GM19035 (cell line): ENCODE measurements around the gene UTP20.

Experiments used
- ATAC-seq: cut with Tn5 transposase; IDR thresholded peaks from one replicate; pipeline ENCODE4 v1.9.1; 2021; ENCODE audit not compliant: unreplicated experiment

The UTP20 gene

DNA sequence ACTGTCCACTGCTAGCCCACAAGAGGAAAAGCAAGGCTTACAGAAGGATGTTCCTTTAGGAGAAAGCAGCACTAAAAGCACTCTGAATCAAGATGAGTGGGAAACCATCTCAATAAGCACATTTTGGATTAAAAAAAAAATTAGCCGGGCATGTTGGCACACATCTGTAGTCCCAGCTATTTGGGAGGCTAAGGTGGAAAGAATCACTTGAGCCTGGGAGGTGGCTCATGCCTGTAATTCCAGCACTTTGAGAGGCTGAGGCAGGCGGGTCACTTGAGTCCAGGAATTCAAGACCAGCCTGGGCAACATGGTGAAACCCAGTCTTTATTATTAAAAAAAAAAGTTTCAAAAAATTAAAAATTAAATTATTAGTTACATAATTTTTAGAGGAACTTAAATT, 144.7 kb downstream of the UTP20 start:
- no peak for ATAC-seq

GRCh38 chr12:101430456-101430855, 150.6 kb downstream of the UTP20 start:
- no peak for ATAC-seq

- no peak for ATAC-seq
Measured at GRCh38 chr12:101436136-101436535, 156.2 kb downstream of the UTP20 start.
